Measurements from ENCODE around the gene RBP5. TPM values are rescaled to one million over a fixed set of nuclear protein-coding genes. Genes with fewer than 3 reads are reported as not detected.
A peak's percentile ranks its signal among the peaks of the same experiment; 100 is the strongest.

Gene RBP5
- total and polyA plus RNA-seq, 12 donors = 2.0 to 17.8 (median 9.1) TPM

GRCh38 chr12:7116196-7116595 lies 12.5 kb downstream of the RBP5 start:
- H3K4me1 ChIP-seq (replicated peaks in 1 of 2) = peaks cover 0 to 18% of the 10 kb centered on the region in 2 donors
- no peak overlapping the region for H3K4me3 ChIP-seq
- H3K36me3 ChIP-seq (replicated peaks in 1 of 2) = peaks cover 0 to 7% of the 10 kb centered on the region in 2 donors
- intact Hi-C loops (cut with DNase I) = loop anchor here (10.0 kb wide), 2 partner anchors 151 to 161 kb away; partner anchors contain the start of gene PTPN6 (in 1 of the 2)
- H3K9me3 ChIP-seq (replicated peaks in 1 of 3) = no peaks in the 10 kb centered on the region
- no peaks in the 10 kb centered on the region for H3K27me3 ChIP-seq
- DNase-seq = no peak
- TF ChIP-seq POLR2A (IDR thresholded peaks at IDR 0.05) (no peak), CTCF (IDR thresholded peaks at IDR 0.05) (no peak)
- WGBS, 4 donors = 83 to 95% (median 88%) methylated on average over 3 of the region's 3 CpGs
- H3K27ac ChIP-seq = no peak overlapping the region

GRCh38 chr12:7114851-7115250 lies 13.8 kb downstream of the RBP5 start:
- H3K4me1 ChIP-seq (replicated peaks in 1 of 2) = peaks cover 0 to 16% of the 10 kb centered on the region in 2 donors
- TF ChIP-seq POLR2A (IDR thresholded peaks at IDR 0.05) = no peak
- TF ChIP-seq CTCF (IDR thresholded peaks at IDR 0.05) = no peak
- 78 to 94% (median 85%) methylated on average over 6 of the region's 6 CpGs for WGBS, 4 donors
- no peaks in the 10 kb centered on the region for H3K27me3 ChIP-seq
- no peak overlapping the region for H3K4me3 ChIP-seq
- no peaks in the 10 kb centered on the region for H3K9me3 ChIP-seq (replicated peaks in 1 of 3)
- peak in 1 of 7 donors; percentile 3 for DNase-seq
- no peak overlapping the region for H3K27ac ChIP-seq
- intact Hi-C loops (cut with DNase I) = loop anchor here (10.0 kb wide), 2 partner anchors 150 to 160 kb away; partner anchors contain the start of gene PTPN6 (in 1 of the 2)
- peaks cover 0 to 7% of the 10 kb centered on the region in 2 donors for H3K36me3 ChIP-seq (replicated peaks in 1 of 2)

GRCh38 chr12:7114008-7114407 lies 14.7 kb downstream of the RBP5 start:
- no peak overlapping the region for H3K27ac ChIP-seq
- H3K4me3 ChIP-seq = no peak overlapping the region
- no peaks in the 10 kb centered on the region for H3K27me3 ChIP-seq
- WGBS, 4 donors = 80 to 85% (median 83%) methylated on average over 11 of the region's 11 CpGs
- H3K36me3 ChIP-seq (replicated peaks in 1 of 2) = peaks cover 0 to 7% of the 10 kb centered on the region in 2 donors
- peaks cover 0 to 13% of the 10 kb centered on the region in 2 donors for H3K4me1 ChIP-seq (replicated peaks in 1 of 2)
- no peaks in the 10 kb centered on the region for H3K9me3 ChIP-seq (replicated peaks in 1 of 3)
- intact Hi-C loops (cut with DNase I) = loop anchor here (10.0 kb wide), 2 partner anchors 149 to 159 kb away; partner anchors contain the start of gene PTPN6 (in 1 of the 2)
- peak in 1 of 7 donors; percentile 11 for DNase-seq
- TF ChIP-seq CTCF (IDR thresholded peaks at IDR 0.05) (no peak), POLR2A (IDR thresholded peaks at IDR 0.05) (no peak)

DNA sequence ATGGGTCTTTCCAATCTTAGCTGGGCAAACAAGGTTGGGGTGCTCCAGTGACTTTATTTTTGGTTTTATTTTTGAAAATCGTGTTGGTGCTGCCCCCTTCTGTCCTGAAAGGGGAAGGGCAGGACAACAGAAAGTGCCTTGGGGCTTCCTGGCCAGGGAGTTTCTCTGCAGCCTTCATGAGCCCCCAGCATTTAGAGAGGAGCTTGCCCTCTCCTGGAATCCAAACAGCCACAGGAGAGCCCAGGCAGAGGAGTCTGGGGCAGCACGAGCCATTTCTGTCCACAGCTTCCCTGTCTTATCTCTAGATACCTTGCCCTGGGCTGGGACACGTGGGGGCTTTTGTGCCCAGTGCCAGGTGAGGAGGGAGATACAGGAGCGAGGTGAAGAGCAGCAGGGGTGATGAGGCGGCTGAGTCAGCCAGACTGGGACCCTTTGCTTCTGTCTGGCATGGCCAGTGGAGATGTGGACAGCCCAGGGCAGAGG lies 15.3 kb downstream of the RBP5 start:
- 25 to 40% (median 32%) methylated on average over 5 of the region's 5 CpGs for WGBS, 4 donors
- H3K9me3 ChIP-seq (replicated peaks in 1 of 3) = no peaks in the 10 kb centered on the region
- H3K4me3 ChIP-seq = no peak overlapping the region
- peaks cover 0 to 7% of the 10 kb centered on the region in 2 donors for H3K36me3 ChIP-seq (replicated peaks in 1 of 2)
- intact Hi-C loops (cut with DNase I) = loop anchor here (10.0 kb wide), 2 partner anchors 149 to 159 kb away; partner anchors contain the start of gene PTPN6 (in 1 of the 2)
- TF ChIP-seq POLR2A (IDR thresholded peaks at IDR 0.05) (no peak), CTCF (IDR thresholded peaks at IDR 0.05) (peak; percentile 73 to 88 (median 78))
- DNase-seq = peak in 1 of 7 donors; percentile 41
- peak overlapping the region in 1 of 5 donors; percentile 4 for H3K27ac ChIP-seq
- peaks cover 0 to 13% of the 10 kb centered on the region in 2 donors for H3K4me1 ChIP-seq (replicated peaks in 1 of 2)
- H3K27me3 ChIP-seq = no peaks in the 10 kb centered on the region

Measured in adrenal gland (tissue), 12 donors.